HG02678 (cell line): ENCODE data around the gene CNTN4.
"Not testable (repeated sequence)": the region's sequence is repeated elsewhere in the genome, so short reads cannot be mapped to it uniquely, and the experiment has no call there.

ENCODE experiments used
- ATAC-seq: cut with Tn5 transposase; IDR thresholded peaks from one replicate; pipeline ENCODE4 v1.9.1; 2021; ENCODE audit warnings: mild to moderate bottlenecking, moderate library complexity; ENCODE audit not compliant: unreplicated experiment

Gene CNTN4

DNA sequence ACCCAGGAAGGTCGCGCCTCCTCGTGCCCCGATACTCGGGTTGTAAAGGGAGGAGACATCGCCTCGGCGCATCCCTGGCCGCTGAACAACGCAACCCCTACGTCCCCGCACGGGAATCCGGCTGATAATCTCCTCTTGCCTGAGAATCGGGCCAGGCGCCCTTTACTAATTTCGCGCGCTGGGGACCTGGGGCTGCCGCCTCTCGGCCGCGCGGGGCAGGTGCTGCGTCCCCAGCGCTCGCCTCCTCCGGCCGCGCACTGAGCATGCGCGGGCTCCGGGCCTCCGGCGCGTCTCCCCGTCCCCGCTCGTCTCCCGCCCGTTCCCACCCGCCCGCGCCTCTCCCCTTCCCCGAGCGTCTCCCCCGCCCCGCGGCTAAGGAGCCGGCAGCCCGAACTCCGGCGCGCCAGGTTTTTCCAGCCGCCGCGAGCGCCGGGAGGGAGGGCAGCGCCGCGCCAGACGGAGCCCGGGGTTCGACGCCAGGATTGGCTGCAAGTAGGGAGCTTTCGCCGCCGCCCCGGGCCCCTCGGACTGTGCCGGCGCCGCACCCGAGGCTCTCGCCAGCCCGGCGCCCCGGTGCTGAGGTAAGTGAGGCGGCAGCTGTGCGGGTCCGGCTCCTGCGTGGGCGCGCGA lies at the start of gene CNTN4:
CNTN4 (plus strand) TSS at position 469 of the 630 bp plus-strand sequence.
- ATAC-seq: no peak

DNA sequence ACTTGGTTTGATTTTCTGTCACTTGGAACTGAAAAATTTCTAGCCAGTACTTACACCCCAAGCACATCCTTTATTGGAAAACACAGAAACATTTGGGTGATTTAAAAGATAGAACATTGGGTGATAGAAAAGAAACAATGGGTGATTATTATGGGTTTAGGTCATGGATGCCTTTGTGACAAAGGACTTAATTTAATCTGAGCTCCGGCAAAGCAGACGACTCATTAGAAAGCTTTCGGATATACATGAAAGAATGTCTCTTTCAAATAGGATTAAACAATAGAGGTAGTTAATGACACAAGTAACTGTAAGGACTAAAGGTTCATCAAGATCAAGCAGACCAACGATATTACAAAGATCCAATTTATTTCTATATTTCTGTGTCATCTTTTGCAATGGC lies 37.3 kb upstream of the CNTN4 start:
- ATAC-seq: no peak

DNA sequence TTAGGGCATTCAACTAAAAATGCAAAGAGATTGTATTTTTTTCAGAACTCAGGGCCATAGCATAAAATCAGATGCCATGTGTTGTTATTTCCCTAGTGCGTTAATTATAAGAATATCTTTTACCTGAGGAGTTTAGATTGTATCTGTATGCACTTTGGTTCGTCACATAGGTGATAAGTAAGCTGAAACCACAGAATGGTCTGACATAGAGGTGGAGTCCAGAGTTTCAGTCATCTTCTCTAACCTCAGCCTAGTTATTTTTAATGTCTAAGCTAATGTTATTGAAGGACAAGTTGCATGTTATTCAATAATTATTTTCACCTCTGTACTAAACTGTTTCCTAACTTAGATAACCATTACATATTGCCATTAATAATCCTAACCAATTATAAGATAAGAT lies 27.1 kb upstream of the CNTN4 start:
- ATAC-seq: no peak

DNA sequence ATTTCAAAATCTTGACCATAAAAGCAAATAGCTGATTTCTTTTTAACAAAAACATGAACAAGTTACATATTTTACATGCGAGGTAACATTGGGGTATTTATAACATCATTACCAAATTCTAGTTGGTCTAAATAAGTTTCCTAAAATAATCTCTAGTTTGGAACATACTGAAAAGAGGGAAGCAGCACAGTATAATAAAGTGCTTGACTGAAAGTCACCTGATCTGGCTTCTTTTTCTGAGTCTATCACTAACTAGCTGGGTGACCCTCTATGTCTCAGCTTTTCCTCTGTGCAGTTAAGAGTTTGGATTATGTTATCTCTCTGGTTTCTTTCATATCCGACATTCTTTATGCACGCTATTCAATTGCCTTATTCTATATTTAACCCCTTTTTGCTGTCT lies 19.8 kb upstream of the CNTN4 start:
- ATAC-seq: no peak

DNA sequence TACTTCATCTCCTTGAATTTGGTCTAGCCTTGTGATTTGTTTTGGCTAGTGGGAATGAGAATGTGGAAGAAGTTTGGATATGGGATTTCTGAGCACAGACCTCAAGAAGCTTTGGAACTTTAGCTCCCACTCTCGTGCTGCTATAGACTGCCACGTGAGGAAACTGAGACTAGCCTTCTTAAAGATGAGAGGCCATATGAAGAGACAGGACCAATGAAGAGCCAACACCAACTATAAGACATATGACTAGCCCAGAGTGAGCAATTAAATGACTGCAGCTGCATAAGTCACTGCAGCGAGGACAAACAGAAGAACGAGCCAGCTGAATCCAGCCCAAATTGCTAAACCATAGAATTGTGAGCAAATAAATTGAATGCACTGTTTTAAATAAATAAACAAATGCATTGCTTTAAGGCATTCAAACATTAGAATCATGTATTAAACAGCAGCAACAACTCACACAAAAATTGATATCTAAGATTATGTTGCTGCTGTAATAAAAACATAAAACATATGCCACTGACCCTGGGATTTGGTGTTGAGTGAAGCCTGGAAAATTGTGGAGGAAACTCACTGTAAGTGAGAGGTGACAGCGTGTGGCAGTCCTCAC lies 15.7 kb upstream of the CNTN4 start:
- no peak for ATAC-seq

DNA sequence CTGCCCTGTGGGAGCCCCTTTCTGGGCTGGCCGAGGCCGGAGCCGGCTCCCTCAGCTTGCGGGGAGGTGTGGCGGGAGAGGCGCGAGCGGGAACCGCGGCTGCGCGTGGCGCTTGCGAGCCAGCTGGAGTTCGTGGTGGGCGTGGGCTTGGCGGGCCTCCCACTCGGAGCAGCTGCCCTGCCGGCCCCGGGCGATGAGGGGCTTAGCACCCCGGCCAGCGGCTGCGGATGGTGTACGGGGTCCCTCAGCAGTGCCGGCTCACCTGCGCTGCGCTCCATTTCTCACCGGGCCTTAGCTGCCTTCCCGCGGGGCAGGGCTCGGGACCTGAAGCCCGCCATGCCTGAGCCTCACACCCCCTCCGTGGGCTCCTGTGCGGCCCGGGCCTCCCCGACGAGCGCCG lies 15.1 kb upstream of the CNTN4 start:
- not testable (repeated sequence) for ATAC-seq

DNA sequence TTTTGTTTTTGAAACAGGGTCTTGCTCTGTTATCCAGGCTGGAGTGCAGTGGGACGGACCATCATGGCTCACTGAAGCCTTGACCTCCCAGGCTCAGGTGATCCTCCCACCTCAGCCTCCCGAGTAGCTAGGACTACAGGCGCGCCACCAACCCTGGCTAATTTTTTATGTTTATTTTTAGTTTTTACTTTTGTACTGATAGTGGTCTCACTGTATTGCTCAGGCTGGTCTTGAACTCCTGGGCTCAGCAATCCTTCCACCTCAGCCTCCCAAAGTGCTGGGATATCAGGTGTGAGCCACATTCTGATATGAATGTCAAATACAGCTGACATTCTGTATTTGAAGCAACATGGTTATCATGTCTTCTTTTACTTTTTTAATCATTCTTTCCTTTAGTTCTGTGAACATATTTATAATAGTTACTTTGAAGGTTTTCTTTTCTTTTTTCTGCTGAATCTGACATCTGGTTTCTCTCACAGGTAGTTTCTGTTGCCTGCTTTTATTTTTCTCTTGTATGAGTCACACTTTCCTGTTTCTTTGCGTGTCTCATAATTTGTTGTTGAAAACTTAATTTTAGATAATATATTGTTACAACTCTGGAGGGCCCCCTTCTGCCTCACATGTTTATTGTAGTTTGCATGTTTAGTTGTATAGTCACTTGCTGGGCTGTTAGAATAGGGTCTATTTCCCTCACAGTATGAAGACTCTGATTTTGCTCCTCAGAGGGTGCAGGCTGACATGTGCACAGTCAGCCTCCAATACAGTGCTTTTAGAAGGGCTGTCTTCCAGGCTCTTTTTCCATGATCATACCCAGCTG lies 8.4 kb upstream of the CNTN4 start:
- ATAC-seq: no peak

DNA sequence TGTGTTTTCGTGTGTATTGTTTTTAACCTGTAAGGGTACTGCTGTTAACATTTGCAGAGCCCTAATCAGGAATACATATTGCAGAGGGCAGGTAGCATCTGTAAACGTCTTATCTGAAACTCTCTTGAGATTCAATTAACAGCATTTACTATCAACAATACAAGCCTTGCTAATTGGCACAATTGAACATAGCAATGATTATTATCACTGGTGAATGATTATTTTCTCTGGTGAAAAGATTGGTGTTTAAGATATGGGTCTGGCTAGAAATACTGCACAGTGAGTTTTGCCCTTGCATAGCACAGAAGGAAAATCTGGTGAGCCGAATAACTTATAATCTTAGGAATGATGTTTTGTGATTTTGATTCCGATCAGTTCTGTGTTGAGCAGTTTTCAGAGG lies 5.9 kb upstream of the CNTN4 start:
- no peak for ATAC-seq

DNA sequence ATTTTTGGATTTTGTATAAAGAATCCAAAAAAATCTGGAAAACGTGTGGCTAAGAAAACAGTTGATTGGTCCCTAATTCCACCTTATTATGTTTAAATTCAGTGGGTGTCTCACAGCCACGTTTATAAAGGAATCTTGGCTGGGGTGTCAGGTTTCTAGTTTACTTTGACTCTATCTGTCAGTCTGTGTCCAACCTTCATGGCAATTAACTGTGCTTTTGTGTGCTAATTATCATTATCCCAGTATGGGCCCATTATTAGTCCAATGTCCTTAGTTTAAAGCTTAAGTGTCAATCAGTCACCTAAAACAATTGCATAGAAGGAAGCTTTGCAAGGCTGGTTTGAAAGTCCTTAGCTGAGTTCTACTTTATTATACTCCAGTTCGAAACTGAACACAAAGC lies 3.7 kb upstream of the CNTN4 start:
- ATAC-seq: no peak

DNA sequence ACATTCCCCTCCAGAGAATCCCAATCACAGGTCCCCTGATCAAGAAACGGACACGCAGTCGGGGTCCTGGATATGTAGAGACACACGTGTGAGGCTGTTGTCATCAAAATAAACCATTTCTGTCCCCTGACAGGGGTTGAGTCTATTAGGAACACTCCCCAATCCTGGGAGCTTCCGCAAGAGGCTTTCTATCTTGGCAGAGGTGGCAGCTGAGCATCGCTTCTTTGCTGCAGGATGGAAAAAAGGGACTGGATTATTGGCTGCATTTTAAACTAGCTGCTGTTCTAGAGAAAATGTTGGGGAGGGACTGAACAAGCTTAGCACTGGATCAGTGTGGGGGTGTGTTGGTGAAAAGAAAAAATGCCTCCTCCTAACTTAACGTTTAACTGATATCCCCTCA lies 2.5 kb upstream of the CNTN4 start:
- ATAC-seq: no peak

DNA sequence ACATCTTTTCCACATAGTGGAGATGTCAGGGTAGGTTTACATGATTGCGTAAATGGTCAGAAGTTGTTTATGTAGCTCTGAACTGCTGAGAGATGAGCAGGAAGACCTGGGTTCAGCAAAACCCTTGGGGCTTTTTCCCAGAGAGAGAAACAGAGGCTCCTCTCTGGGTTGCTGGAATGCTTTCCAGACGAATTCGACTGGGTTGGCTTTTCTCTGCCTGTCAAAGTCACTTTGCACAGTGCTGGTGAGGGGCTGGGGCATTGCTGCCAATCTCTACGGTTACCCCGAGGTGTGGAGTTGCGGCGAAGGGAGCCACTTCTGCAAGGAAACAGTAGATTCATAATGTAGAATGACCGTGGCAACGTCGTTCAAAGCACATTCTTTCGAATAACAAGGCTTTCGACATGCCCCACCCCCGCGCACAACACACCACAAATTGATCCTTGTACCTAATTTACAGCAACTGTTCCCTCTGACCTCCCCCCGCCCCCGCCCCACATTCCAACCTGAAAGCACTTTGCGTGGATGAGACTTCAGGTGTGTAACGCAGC lies 950 bp upstream of the CNTN4 start:
- no peak for ATAC-seq

DNA sequence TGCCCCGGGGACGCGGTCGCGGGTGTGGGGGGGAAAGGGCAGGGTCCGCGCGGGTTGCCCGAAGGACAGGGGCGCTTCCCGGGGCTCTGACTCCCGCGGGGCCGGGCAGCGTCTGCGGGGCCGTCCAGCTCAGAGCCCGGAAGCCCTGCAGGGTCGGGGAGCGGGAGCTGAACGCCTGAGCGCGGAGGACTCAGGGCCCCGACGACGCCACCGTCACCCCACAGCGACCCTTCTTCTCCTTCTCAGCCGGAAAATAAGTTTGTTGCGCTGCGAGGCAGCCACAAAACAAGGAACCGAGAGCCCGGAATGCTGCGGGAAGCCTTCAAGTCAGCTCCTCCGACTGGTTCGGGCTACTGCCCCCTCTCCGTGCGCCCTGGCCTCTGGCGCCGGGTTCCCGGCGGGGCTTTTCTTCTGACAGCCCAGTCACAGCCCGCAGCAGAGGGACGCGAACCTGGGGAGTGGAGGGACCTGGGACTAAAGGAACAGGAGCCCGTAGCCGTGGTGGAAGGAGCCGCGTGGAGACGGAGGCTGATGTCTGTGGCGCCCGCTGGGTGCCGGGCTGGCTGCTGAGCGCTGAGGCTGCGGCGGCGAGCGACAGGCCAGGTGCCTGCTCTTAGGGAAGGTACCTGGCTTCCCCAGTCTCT lies 484 bp downstream of the CNTN4 start:
- ATAC-seq: no peak

DNA sequence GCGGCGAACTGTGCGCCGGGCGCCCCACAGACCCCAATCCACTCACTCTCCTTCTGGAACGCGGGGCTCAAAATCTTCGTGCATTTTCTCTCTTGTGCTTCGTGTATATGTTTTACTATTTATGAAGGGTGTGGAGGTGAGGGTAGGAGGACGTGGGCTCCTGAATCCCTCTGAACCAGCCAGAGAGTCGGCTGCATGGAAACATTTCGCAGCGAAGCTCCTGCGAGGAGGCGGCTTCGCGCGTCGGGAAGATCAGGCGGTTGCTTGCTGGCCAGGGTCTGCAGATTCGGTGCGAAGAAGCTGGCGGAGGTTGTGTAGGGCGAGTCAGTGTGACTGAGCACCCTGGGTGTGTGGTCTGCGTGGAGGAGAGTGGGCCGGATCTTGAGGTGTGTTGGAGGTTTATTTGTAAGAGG lies 1.1 kb downstream of the CNTN4 start:
- no peak for ATAC-seq

DNA sequence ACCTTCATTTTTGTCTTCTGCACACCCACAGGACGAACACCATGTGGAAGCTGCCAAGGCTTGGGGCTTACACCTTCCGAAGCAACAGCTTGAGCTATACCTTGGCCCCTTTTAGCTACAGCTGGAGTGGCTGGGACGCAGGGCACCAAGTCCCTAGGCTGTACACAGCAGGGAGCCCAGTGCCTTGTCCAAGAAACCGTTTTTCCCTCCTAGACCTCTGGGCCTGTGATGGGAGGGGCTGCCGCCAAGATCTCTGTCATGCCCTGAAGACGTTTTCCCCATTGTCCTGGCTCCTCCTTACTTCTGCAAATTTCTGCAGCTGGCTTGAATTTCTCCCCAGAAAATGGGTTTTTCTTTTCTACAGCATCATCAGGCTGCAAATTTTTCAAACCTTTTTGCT lies 7.8 kb downstream of the CNTN4 start:
- ATAC-seq: no peak

DNA sequence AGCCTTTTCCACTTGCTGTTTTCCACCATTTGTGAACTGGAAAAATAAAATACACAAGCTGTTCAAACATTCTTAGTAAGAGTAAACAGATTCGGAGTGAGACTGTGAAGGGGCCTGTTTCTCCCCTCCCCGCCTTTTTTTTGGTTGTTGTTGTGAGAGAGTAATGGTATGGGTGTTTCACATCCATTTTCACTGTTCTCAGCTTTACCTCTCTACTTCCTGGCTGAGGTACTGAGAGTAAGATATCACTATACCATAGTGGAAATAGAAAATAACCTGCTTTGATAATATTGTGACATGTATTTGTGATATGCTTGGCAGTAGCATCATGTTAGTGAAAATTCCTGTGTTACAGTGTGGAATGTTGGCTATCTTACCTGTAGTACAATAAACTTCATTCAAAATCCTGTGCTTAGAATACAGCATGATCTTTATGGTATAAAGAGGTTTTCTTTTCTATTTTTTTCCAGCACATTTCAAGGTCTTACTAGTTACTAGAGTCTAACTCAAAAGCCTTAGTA lies 12.0 kb downstream of the CNTN4 start:
- no peak for ATAC-seq

DNA sequence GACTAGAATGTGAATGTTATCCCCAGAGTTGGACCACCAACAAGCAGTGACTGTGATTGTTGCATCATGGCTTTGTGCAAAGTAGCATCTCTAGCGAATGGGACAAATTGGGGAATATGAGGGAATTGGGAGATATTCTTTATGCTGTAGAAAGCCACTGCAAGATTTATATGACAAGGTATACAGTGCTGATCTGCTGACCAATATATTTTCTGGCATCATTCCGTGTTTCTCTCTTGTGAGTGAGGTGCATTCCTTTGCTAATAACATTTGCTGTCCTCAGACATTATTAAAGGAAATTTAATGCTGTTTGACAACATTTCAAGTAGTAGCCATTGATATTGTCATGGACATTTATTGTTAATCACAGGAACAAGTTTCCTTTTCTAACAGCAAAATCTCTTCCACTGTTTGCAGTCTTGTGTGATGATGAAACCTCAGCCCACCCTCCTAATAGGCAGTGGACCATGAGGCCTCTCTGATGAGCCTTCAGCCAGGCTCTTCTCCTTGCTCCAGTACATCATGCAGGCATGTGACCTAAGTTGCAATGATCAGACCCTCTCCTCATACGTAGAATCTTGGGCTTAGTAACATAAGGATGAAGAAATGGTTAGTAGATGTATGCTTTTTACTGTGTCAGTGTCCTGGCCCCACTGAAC lies 16.1 kb downstream of the CNTN4 start:
- ATAC-seq: no peak

DNA sequence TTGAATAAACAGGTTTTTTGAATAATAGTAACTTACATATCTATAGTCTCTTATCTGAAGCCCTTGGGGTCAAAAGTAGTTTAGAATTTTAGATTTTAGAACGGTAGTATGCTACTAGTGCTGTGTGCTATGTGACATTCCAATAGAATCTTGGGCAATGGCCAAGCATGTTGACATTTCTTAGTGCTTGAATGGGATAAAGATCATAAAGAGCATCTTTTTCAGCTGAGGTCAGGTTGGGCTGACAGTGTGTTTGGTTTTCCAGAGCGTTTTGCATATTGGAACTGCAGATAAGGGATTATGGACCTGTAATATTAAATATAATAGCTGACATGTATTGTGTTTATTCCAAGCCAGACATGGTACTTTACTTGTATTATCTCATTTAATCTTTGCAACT lies 32.1 kb downstream of the CNTN4 start:
- ATAC-seq: no peak

DNA sequence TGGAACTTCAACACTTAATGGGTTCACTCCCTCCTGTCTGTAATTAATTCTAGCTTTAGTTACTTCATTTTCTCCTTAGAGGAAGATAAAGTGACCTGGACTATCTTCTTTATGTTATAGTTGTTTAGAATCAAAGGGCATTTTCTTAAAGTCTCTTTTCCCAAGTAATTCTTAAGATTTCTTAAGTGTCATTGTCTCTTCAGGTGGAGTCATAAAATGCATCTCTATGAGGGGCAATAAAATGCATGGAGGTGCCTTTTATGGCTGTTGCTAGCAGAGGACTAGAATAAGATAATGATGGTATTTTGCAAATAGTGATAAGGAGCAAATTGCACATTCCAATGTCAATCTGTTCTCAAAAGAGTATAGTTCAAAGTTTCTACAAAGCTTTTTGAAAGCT lies 34.5 kb downstream of the CNTN4 start:
- no peak for ATAC-seq

DNA sequence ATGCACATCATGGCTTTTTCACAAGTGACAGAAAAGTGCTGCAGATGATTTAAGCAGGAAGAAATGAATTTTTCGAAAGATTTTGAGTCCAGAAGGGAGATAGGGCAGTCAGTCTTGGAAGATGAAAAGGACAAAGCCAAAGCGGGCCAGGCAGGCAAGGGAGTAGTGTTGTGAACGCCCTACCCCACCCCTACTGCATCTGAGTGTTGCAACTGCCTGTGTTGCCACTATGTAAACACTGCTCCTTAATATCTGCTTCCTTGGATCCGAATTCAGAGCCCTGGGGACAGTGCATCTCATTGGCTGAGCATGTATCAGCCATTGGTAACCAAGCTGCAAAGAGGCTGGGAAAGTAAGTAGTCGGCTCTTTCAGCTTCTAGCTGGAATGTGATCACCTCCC lies 39.0 kb downstream of the CNTN4 start:
- ATAC-seq: no peak

DNA sequence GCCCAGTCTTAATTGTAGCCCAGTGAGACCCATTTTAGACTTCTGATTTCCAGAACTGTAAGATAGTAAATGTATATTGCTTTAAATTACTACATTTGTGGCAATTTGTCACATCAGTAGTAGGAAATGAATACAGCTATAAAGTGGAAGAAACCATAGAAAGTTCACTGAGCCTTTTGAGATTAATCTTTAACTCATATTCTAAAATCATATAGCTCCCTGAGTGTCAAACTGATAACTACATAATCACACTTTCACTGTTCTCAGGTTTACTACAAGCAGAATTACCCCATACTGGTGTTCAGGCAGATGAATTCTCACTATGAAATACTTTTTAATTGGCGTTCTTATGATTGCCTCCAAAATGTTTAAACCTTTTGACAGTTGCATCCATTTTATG lies 42.8 kb downstream of the CNTN4 start:
- no peak for ATAC-seq
